Measurements from ENCODE around the gene CLDND2. TPM values are rescaled to one million over a fixed set of nuclear protein-coding genes. Genes with fewer than 3 reads are reported as not detected.

CLDND2 gene
- total RNA-seq, 1 donor from 2014 or later, result not detected

DNA sequence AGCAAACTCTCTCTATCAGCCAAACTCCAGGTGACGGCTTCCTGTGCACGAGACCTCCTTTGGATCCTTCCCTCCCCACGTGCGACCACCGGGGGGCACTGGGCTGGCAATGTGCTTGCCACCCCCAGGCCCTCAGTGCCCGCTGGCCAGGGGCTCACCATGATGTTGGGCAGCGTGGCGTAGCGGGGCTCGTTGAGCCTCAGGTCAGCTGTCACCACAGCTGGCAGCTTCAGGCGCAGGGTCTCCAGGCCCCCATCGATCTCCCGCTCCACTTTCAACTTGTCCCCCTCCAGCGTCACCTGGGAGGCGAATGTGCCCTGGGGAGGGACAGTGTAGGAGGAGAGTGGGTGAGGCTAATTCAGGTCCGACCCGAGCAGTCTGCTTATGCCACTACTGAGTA, 22.1 kb downstream of the CLDND2 start:
- TF ChIP-seq, protein P1, sequence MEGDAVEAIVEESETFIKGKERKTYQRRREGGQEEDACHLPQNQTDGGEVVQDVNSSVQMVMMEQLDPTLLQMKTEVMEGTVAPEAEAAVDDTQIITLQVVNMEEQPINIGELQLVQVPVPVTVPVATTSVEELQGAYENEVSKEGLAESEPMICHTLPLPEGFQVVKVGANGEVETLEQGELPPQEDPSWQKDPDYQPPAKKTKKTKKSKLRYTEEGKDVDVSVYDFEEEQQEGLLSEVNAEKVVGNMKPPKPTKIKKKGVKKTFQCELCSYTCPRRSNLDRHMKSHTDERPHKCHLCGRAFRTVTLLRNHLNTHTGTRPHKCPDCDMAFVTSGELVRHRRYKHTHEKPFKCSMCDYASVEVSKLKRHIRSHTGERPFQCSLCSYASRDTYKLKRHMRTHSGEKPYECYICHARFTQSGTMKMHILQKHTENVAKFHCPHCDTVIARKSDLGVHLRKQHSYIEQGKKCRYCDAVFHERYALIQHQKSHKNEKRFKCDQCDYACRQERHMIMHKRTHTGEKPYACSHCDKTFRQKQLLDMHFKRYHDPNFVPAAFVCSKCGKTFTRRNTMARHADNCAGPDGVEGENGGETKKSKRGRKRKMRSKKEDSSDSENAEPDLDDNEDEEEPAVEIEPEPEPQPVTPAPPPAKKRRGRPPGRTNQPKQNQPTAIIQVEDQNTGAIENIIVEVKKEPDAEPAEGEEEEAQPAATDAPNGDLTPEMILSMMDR (IDR thresholded peaks at IDR 0.05; ENCODE audit: insufficient read depth, low read length, severe bottlenecking), result no peak
- DNase-seq (ENCODE audit: low read depth) (no peak), FAIRE-seq (no peak)
- no peak overlapping the region for H3K4me3 ChIP-seq (ENCODE audit: low read depth, low read length)
- no peaks in the 10 kb centered on the region for H3K27me3 ChIP-seq (ENCODE audit: control insufficient read depth, insufficient read depth, low read length)
- peaks cover 4% of the 10 kb centered on the region for H3K36me3 ChIP-seq (ENCODE audit: control insufficient read depth, insufficient read depth, low read length)

DNA sequence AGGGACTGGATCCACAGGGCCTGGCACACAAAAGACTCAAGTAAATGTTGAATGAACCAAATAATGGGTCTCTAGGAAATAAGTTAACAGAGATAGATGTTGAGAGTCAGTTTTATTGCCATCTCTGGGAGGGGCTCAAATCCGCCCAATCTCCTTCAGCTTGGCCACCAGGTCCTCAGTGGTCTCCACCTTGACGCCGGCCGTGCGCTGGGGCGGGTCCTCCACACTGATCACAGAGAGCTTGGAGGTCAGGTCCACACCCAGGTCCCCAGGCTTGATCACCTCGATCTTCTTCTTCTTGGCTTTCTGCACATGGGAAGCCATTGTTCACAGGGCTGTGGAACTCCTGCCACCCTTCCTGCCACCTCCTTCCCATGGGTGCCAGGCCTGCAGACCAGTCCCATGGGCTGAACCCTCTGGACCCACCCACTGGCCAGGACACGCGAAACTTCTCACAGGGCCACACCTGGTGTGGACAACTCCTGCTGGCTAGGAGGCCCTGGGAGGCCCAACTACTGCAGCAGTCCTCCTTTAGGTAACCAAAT, 23.7 kb downstream of the CLDND2 start:
- TF ChIP-seq, protein P1 (IDR thresholded peaks at IDR 0.05; ENCODE audit: insufficient read depth, low read length, severe bottlenecking), result no peak
- peaks cover 3% of the 10 kb centered on the region for H3K36me3 ChIP-seq (ENCODE audit: control insufficient read depth, insufficient read depth, low read length)
- no peaks in the 10 kb centered on the region for H3K27me3 ChIP-seq (ENCODE audit: control insufficient read depth, insufficient read depth, low read length)
- DNase-seq (ENCODE audit: low read depth) (no peak), FAIRE-seq (no peak)
- no peak overlapping the region for H3K4me3 ChIP-seq (ENCODE audit: low read depth, low read length)

DNA sequence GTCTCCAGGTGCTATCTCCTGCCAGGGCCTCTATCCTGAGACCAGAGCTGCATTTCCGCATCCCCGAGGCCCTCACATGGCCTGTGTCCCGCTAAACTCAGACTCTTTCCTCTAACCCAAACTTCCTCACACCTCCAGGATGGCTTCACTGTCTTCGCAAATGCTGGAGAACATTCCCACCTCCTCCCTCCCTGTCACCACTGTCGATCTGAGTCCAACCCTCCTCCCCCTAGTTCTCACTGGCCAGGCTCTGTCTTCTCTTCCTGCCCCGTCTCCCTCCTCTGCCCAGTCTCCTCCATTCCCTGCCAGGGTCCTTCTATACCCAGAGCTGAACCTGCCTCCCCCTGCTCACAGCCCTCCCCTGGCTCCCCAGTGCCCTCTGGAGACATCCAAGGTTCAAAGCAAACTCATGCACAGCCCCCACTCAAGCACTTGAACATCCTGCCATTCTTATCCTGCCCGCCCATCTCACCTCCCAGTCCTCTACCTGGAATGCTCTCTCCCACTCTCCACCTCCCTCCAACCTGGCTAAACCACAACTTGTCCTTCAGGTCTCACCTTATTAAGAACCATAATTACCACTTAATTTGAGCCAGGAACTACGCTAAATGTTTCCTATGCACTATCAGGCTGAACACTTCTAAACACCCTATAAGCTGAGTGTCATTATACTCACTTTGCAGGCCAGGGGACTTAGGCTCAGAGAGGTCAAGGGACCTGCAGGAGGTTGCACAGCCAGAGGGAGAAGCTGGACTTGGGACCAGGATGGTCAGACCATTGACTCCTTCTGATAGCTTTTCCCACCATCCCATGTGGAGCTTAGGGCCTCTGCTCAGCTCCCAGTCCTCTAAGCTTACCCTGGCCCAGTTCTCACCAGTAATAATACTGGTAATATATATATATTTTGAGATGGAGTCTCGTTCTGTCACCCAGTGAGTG, 25.9 kb downstream of the CLDND2 start:
- TF ChIP-seq, protein P1 (IDR thresholded peaks at IDR 0.05; ENCODE audit: insufficient read depth, low read length, severe bottlenecking), result no peak
- no peak for DNase-seq (ENCODE audit: low read depth)
- no peak for FAIRE-seq
- Histone ChIP-seq H3K27me3 (ENCODE audit: control insufficient read depth, insufficient read depth, low read length) (no peaks in the 10 kb centered on the region), H3K36me3 (ENCODE audit: control insufficient read depth, insufficient read depth, low read length) (peaks cover 3% of the 10 kb centered on the region), H3K4me3 (ENCODE audit: low read depth, low read length) (no peak overlapping the region)

DNA sequence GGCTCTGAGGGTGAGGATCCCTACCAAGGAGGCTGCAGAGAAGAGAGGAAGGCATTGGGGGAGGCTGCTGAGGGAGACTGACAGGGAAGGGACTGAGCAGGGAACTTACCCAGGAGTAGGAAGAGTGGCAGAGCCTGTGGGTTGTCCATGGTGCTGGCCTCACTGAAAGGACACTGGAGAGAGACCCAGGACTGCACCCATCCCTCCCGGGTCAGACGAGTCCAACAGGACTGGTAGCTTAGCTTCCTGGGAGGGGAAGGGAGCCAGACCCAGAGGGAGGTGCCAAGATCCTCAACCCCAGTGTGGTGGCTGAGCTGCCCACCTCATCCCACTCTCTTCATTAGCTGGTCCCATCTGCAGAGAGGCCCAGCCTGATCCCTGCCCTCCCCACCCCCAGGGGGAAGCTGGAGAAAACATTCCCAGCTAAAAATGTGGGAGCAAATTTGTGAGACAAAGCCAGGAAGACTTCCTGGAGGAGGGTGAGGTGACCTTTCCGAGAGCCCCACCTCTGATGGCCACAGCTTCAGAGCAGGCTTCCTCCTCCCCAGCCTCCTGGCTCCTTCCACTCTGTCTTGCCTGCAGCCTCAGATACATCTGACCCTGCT, 26.7 kb downstream of the CLDND2 start, which contains the start of gene VSIG10L:
VSIG10L (minus strand) TSS at position 164 of the 605 bp plus-strand sequence; CDS start at position 149, 15 bp downstream.
- Histone ChIP-seq H3K27me3 (ENCODE audit: control insufficient read depth, insufficient read depth, low read length) (no peaks in the 10 kb centered on the region), H3K36me3 (ENCODE audit: control insufficient read depth, insufficient read depth, low read length) (peaks cover 3% of the 10 kb centered on the region), H3K4me3 (ENCODE audit: low read depth, low read length) (no peak within 1 kb of the TSS)
- FAIRE-seq, result no peak
- DNase-seq (ENCODE audit: low read depth), result no peak
- TF ChIP-seq, protein P1 (IDR thresholded peaks at IDR 0.05; ENCODE audit: insufficient read depth, low read length, severe bottlenecking), result no peak

DNA sequence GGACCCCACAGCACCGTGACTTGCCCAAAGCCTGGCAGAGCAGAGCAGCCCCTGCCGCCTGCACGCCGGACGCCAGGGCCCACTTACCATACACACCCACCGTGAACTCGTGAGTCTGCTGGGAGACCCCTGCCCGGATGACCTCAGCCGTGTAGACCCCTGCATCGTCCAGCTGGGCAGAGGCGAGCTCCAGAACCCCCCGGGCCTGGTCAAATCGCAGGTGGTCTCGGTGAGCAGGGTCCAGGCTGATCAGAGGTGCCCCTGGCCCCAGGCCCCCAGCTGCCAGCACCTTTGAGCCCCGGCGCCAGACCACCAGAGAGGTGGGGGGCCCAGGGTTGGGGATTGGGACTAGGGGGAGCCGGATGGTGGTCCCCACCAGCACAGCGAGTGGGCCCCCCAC, 27.7 kb downstream of the CLDND2 start:
- H3K4me3 ChIP-seq (ENCODE audit: low read depth, low read length), result no peak overlapping the region
- TF ChIP-seq, protein P1 (IDR thresholded peaks at IDR 0.05; ENCODE audit: insufficient read depth, low read length, severe bottlenecking), result no peak

More for the DNA sequence above, 27.7 kb downstream of the CLDND2 start:
- no peaks in the 10 kb centered on the region for H3K27me3 ChIP-seq (ENCODE audit: control insufficient read depth, insufficient read depth, low read length)
- DNase-seq (ENCODE audit: low read depth) (no peak), FAIRE-seq (no peak)
- H3K36me3 ChIP-seq (ENCODE audit: control insufficient read depth, insufficient read depth, low read length), result peaks cover 2% of the 10 kb centered on the region
